K562 (cell line): ENCODE data around the gene MT2A. TPM values are rescaled to one million over a fixed set of nuclear protein-coding genes. Genes with fewer than 3 reads are reported as not detected.

Experiments used
- ATAC-seq: fragments of 200-7000 bp; cut with Tn5 transposase; 3 replicates; pipeline ENCODE4 v1.9.1; 2020; ENCODE audit warnings: moderate library complexity
- BruUV-seq: library from RNA; stranded (reverse); fragments of 400-500 nt; replicated peaks from 2 replicates; lab custom pipeline; 2021; lab: Mats Ljungman, UMichigan
- CTCF ChIA-PET: fragments of 300-600 bp; formaldehyde crosslinking; extraction: SDS; loops from one replicate; lab custom pipeline; 2021; ENCODE audit warnings: low intra/inter-chr PET ratio; lab: Yijun Ruan, JAX
- POLR2A ChIA-PET: fragments of 300-600, 350-650 bp; sonication (Branson Sonifier 250); formaldehyde crosslinking; extraction: SDS; loops from one replicate; lab custom pipeline; 2021; ENCODE audit warnings: antibody characterized with exemption, inconsistent platforms; lab: Yijun Ruan, JAX
- DNase-seq, 4 experiments: peaks; one replicate each; pipeline versions ENCODE4 v3.0.0 to v3.0.0-alpha.2; 2011 to 2018; ENCODE audit warnings: low spot score in 3 of 4, mixed read lengths in 3 of 4; ENCODE audit errors: extremely low read depth in 1 of 4
- FAIRE-seq: peaks from 2 replicates; lab custom pipeline; 2011; peaks lifted over from hg19 to GRCh38; lab: Jason Lieb, UNC
- H2AFZ ChIP-seq: 2 replicates; pipeline ENCODE4 v1.6.0; 2011; ENCODE audit warnings: low read depth, low read length, control low read depth, inconsistent platforms
- H3K27ac ChIP-seq: fragments of 200-600 bp; 3 replicates; pipeline ENCODE4 v1.8.0; 2011; ENCODE audit warnings: low read depth, mild to moderate bottlenecking, control low read depth, inconsistent platforms, low read length, moderate library complexity, mixed read lengths; ENCODE audit errors: extremely low read depth
- H3K27me3 ChIP-seq, 2 experiments: fragments of 300-600 bp in 1 of 2; 2 replicates in 1 of 2; 3 replicates in 1 of 2; pipeline versions ENCODE4 v1.6.0 to v1.8.0; 2011; ENCODE audit warnings: inconsistent platforms in 2 of 2, low read length in 2 of 2, mild to moderate bottlenecking in 1 of 2, mixed read lengths in 1 of 2, moderate library complexity in 1 of 2; ENCODE audit not compliant: control insufficient read depth in 2 of 2, insufficient read depth in 2 of 2
- H3K36me3 ChIP-seq: fragments of 300-600 bp; 3 replicates; pipeline ENCODE4 v1.8.0; 2011; ENCODE audit warnings: mild to moderate bottlenecking, low read length, inconsistent platforms; ENCODE audit not compliant: control insufficient read depth, insufficient read depth
- H3K4me1 ChIP-seq, 2 experiments: fragments of 200-600 bp in 1 of 2; replicated peaks in 1 of 2; 2 replicates in 1 of 2; 3 replicates in 1 of 2; pipeline versions ENCODE4 v1.5.1 to v1.8.0; 2011; ENCODE audit warnings: inconsistent platforms in 2 of 2, low read length in 2 of 2, mild to moderate bottlenecking in 1 of 2, mixed read lengths in 1 of 2, moderate library complexity in 1 of 2; ENCODE audit not compliant: control insufficient read depth in 2 of 2, insufficient read depth in 2 of 2
- H3K4me2 ChIP-seq: 2 replicates; pipeline ENCODE4 v1.6.1; 2011; ENCODE audit warnings: low read length, control low read depth, inconsistent platforms, mixed read lengths; ENCODE audit not compliant: insufficient read depth
- H3K4me3 ChIP-seq: fragments of 200-600 bp; sonication (generic), shearing (Covaris generic); 2 replicates; pipeline ENCODE4 v1.5.1; 2016; ENCODE audit warnings: control low read depth, inconsistent platforms
- H3K79me2 ChIP-seq: fragments of 200-600 bp; 3 replicates; pipeline ENCODE4 v1.8.0; 2011; ENCODE audit warnings: low read length, inconsistent platforms; ENCODE audit not compliant: control insufficient read depth, insufficient read depth
- H3K9ac ChIP-seq, 2 experiments: 2 replicates each; pipeline versions ENCODE4 v1.6.0 to v1.6.1; 2011; ENCODE audit warnings: low read depth in 2 of 2, low read length in 2 of 2, control low read depth in 1 of 2, inconsistent platforms in 1 of 2, mild to moderate bottlenecking in 1 of 2, mixed read lengths in 1 of 2; ENCODE audit not compliant: insufficient read depth in 1 of 2
- H3K9me1 ChIP-seq: one replicate; pipeline ENCODE4 v1.6.0; 2011; ENCODE audit warnings: inconsistent platforms, mild to moderate bottlenecking, low read length, moderate library complexity; ENCODE audit not compliant: control insufficient read depth, insufficient read depth
- H3K9me3 ChIP-seq: replicated peaks from 2 replicates; pipeline ENCODE4 v1.5.1; 2011; ENCODE audit warnings: low read depth, low read length, inconsistent platforms; ENCODE audit not compliant: control insufficient read depth, insufficient read depth
- H4K20me1 ChIP-seq: replicated peaks from 2 replicates; pipeline ENCODE4 v1.6.1; 2011; ENCODE audit warnings: low read length, inconsistent platforms, mixed read lengths; ENCODE audit not compliant: control insufficient read depth, insufficient read depth
- BCL6 ChIP-seq: fragments of 250-450 bp; sonication (Bioruptor Pico); IDR thresholded peaks from 2 replicates; pipeline ENCODE4 v1.4.0; 2020
- CTBP1 ChIP-seq: fragments of 450-650 bp; IDR thresholded peaks from 2 replicates; pipeline ENCODE4 v1.6.1; 2016; ENCODE audit warnings: borderline replicate concordance
- HLTF ChIP-seq: fragments of 450-650 bp; IDR thresholded peaks from 2 replicates; pipeline ENCODE4 v1.6.1; 2016
- MED1 ChIP-seq: sonication (generic); formaldehyde crosslinking; IDR thresholded peaks from 2 replicates; pipeline ENCODE4 v1.8.1; 2023; ENCODE audit warnings: missing genetic modification reagents, borderline replicate concordance
- ZBTB1 ChIP-seq: sonication (generic); formaldehyde crosslinking; IDR thresholded peaks from 2 replicates; pipeline ENCODE4 v1.8.1; 2023; ENCODE audit warnings: missing genetic modification reagents, low read depth, mild to moderate bottlenecking, borderline replicate concordance
- ZNF253 ChIP-seq: fragments of 250-450 bp; sonication (Bioruptor Pico); conservative IDR thresholded peaks from 2 replicates; pipeline ENCODE4 v1.6.1; 2021; ENCODE audit warnings: mild to moderate bottlenecking
- ZNF75A ChIP-seq: fragments of 450-650 bp; formaldehyde crosslinking; IDR thresholded peaks from 2 replicates; pipeline ENCODE4 v1.4.0; 2020; ENCODE audit warnings: mild to moderate bottlenecking
- WGBS: fragments of 100-300 bp; shearing (Covaris generic); methylation state at CpG from one replicate; pipeline ENCODE4 v1.1.6; 2016; ENCODE audit warnings: low coverage, mixed read lengths; ENCODE audit not compliant: insufficient coverage; ENCODE audit errors: missing lambda C conversion rate; 5-methylcytosine and 5-hydroxymethylcytosine counted together
- in situ Hi-C: fragments of 300-500 bp; cut with MboI; formaldehyde crosslinking; loops from 4 replicates; pipeline ENCODE4 v1.15.0; 2018; ENCODE audit warnings: inconsistent platforms, mixed read lengths
- intact Hi-C: fragments of 100-400 bp; cut with micrococcal nuclease; formaldehyde crosslinking; loops from 2 replicates; pipeline ENCODE4 v1.14.2; 2022
- polyA plus RNA-seq, 8 experiments: library from polyadenylated mRNA; depleted of rRNA in 4 of 8; stranded (reverse) in 5 of 8; unstranded in 3 of 8; fragments of >200 nt; fragmentation: Nextera tagmentation in 2 of 8; fragmentation: Illumina TruSeq in 1 of 8; extraction: Ambion mirVana in 2 of 8; extraction: Trizol in 1 of 8; gene quantifications; 2 replicates each; pipeline versions ENCODE4 v1.2.1 to v1.2.3, GENCODE V29; 2011 to 2014; ENCODE audit warnings: inconsistent platforms in 1 of 8, missing spikeins in 1 of 8
- total RNA-seq, 7 experiments: library from RNA; depleted of rRNA in 6 of 7; stranded (reverse); fragments of >200 nt in 6 of 7; fragmentation: Illumina TruSeq in 2 of 7; extraction: Trizol in 2 of 7; gene quantifications; 2 replicates each; pipeline versions ENCODE4 v1.2.1 to v1.2.3, GENCODE V29; 2011 to 2021; ENCODE audit warnings: low replicate concordance in 1 of 7
- TF ChIP-seq, protein P1 (sequence below): fragments of 450-650 bp; IDR thresholded peaks from 2 replicates; pipeline ENCODE4 v1.6.1; 2016; ENCODE audit warnings: low read depth
- TF ChIP-seq, protein P2 (sequence below): fragments of 250-450 bp; sonication (Bioruptor Pico); IDR thresholded peaks from 2 replicates; pipeline ENCODE4 v1.6.1; 2021; ENCODE audit warnings: mild to moderate bottlenecking

The MT2A gene
- total and polyA plus RNA-seq, 9 of the 15 experiments (the other 6 are each of a cell fraction or from before 2014, with no cell fraction given), result 2.0 to 16.9 (median 8.5) TPM

DNA sequence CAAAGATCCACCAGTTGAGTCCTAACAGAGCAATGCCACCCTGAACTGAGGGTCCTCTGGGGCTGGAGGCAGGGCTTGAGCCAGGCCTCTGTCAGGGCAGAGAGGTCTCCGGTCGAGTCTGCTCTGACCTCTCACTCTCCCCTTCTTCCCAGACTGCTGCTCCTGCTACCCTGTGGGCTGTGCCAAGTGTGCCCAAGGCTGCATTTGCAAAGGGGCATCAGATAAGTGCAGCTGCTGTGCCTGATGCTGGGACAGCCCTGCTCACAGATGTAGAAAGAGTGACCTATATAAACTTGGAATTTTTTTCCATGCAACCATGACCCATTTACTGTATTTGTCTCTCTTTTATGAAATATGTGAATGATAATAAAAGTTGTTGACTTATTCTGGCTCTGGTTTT is 40.9 kb downstream of the MT2A start:
- Histone ChIP-seq H3K4me1 (peaks cover 0 to 5% of the 10 kb centered on the region in 2 experiments; a peak in 1 of 5 replicates), H3K4me2 (no peak overlapping the region)
- TF ChIP-seq ZNF75A (no peak), CTBP1 (no peak), ZBTB1 (CRISPR knock-in tag) (no peak), ZNF253 (CRISPR knock-in tag) (no peak), BCL6 (CRISPR knock-in tag) (no peak), MED1 (CRISPR knock-in tag) (no peak), HLTF (no peak)
- TF ChIP-seq, protein P1, sequence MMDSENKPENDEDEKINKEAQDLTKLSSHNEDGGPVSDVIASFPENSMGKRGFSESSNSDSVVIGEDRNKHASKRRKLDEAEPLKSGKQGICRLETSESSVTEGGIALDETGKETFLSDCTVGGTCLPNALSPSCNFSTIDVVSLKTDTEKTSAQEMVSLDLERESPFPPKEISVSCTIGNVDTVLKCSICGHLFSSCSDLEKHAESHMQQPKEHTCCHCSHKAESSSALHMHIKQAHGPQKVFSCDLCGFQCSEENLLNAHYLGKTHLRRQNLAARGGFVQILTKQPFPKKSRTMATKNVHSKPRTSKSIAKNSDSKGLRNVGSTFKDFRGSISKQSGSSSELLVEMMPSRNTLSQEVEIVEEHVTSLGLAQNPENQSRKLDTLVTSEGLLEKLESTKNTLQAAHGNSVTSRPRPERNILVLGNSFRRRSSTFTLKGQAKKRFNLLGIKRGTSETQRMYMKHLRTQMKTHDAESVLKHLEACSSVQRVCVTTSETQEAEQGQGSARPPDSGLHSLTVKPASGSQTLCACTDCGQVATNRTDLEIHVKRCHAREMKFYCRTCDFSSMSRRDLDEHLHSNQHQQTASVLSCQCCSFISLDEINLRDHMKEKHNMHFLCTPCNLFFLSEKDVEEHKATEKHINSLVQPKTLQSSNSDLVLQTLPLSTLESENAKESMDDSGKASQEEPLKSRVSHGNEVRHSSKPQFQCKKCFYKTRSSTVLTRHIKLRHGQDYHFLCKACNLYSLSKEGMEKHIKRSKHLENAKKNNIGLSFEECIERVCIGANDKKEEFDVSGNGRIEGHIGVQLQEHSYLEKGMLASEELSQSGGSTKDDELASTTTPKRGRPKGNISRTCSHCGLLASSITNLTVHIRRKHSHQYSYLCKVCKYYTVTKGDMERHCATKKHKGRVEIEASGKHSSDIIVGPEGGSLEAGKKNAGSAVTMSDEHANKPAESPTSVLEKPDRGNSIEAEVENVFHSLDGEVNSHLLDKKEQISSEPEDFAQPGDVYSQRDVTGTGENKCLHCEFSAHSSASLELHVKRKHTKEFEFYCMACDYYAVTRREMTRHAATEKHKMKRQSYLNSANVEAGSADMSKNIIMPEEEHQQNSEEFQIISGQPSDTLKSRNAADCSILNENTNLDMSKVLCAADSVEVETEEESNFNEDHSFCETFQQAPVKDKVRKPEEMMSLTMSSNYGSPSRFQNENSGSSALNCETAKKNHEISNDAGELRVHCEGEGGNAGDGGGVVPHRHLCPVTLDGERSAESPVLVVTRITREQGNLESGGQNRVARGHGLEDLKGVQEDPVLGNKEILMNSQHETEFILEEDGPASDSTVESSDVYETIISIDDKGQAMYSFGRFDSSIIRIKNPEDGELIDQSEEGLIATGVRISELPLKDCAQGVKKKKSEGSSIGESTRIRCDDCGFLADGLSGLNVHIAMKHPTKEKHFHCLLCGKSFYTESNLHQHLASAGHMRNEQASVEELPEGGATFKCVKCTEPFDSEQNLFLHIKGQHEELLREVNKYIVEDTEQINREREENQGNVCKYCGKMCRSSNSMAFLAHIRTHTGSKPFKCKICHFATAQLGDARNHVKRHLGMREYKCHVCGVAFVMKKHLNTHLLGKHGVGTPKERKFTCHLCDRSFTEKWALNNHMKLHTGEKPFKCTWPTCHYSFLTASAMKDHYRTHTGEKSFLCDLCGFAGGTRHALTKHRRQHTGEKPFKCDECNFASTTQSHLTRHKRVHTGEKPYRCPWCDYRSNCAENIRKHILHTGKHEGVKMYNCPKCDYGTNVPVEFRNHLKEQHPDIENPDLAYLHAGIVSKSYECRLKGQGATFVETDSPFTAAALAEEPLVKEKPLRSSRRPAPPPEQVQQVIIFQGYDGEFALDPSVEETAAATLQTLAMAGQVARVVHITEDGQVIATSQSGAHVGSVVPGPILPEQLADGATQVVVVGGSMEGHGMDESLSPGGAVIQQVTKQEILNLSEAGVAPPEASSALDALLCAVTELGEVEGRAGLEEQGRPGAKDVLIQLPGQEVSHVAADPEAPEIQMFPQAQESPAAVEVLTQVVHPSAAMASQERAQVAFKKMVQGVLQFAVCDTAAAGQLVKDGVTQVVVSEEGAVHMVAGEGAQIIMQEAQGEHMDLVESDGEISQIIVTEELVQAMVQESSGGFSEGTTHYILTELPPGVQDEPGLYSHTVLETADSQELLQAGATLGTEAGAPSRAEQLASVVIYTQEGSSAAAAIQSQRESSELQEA, result no peak
- TF ChIP-seq, protein P2, sequence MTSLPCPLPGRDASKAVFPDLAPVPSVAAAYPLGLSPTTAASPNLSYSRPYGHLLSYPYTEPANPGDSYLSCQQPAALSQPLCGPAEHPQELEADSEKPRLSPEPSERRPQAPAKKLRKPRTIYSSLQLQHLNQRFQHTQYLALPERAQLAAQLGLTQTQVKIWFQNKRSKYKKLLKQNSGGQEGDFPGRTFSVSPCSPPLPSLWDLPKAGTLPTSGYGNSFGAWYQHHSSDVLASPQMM (CRISPR knock-in tag), result no peak
- TF ChIP-seq, all 486 proteins: peak for 0
- Histone ChIP-seq H2AFZ (no peak overlapping the region), H3K9me1 (no peaks in the 10 kb centered on the region), H3K36me3 (no peaks in the 10 kb centered on the region), H3K9me3 (no peaks in the 10 kb centered on the region), H3K9ac (no peak overlapping the region), H4K20me1 (no peaks in the 10 kb centered on the region; the same call in 1 of the 2 replicates), H3K4me3 (no peak overlapping the region), H3K27me3 (peaks cover 30 to 66% of the 10 kb centered on the region in 2 experiments; a peak in 4 of 5 replicates), H3K79me2 (no peaks in the 10 kb centered on the region), H3K27ac (no peak overlapping the region)
- ChIA-PET POLR2A (interaction anchor here (1.4 kb wide), 1 partner anchor 19 kb away, joined by 4 read pairs; the partner anchor contains the start of gene MT1G), CTCF (no interaction called here)
- intact Hi-C loops, result no loop called here
- no peak for DNase-seq
- no peak for ATAC-seq
- no peak for FAIRE-seq
- 0% methylated on average over 2 of the region's 2 CpGs for WGBS
- in situ Hi-C loops, result no loop called here
- no TSS peak for BruUV-seq
